Smooth muscle cell (in vitro differentiated cells): ENCODE data around the gene JAG2. TPM values are rescaled to one million over a fixed set of nuclear protein-coding genes. Genes with fewer than 3 reads are reported as not detected.

Experiments
- DNase-seq: peaks from one replicate; lab custom pipeline; 2025; ENCODE audit not compliant: unreplicated experiment; lab: John Stamatoyannopoulos, UW
- H2AFZ ChIP-seq: fragments of 200-600 bp; sonication (generic); 2 replicates; pipeline ENCODE4 v1.6.0; 2016; ENCODE audit warnings: antibody characterized with exemption, low read depth, mild to moderate bottlenecking
- H3F3A ChIP-seq: fragments of 200-600 bp; sonication (generic); 2 replicates; pipeline ENCODE4 v1.6.0; 2017; ENCODE audit warnings: antibody characterized with exemption, low read depth
- H3K27ac ChIP-seq: fragments of 200-600 bp; sonication (generic); 2 replicates; pipeline ENCODE4 v1.5.1; 2016; ENCODE audit warnings: low read depth, mild to moderate bottlenecking
- H3K27me3 ChIP-seq: fragments of 200-600 bp; sonication (generic); 2 replicates; pipeline ENCODE4 v1.6.1; 2016; ENCODE audit warnings: low read depth, mild to moderate bottlenecking
- H3K36me3 ChIP-seq: fragments of 200-600 bp; sonication (generic); 2 replicates; pipeline ENCODE4 v1.5.1; 2016; ENCODE audit warnings: low read depth
- H3K4me1 ChIP-seq: fragments of 200-600 bp; sonication (generic); 2 replicates; pipeline ENCODE4 v1.5.1; 2016; ENCODE audit warnings: low read depth
- H3K4me2 ChIP-seq: fragments of 200-600 bp; sonication (generic); 2 replicates; pipeline ENCODE4 v1.6.0; 2016; ENCODE audit warnings: mild to moderate bottlenecking
- H3K4me3 ChIP-seq: fragments of 200-600 bp; sonication (generic); 2 replicates; pipeline ENCODE4 v1.5.1; 2016; ENCODE audit warnings: mild to moderate bottlenecking
- H3K79me2 ChIP-seq: fragments of 200-600 bp; sonication (generic); 2 replicates; pipeline ENCODE4 v1.6.0; 2016; ENCODE audit warnings: low read depth, mild to moderate bottlenecking
- H3K9ac ChIP-seq: fragments of 200-600 bp; sonication (generic); 2 replicates; pipeline ENCODE4 v1.6.0; 2016; ENCODE audit warnings: low read depth
- H3K9me3 ChIP-seq: fragments of 200-600 bp; sonication (generic); replicated peaks from 2 replicates; pipeline ENCODE4 v1.5.1; 2016; ENCODE audit warnings: low read depth
- H4K20me1 ChIP-seq: fragments of 200-600 bp; sonication (generic); 2 replicates; pipeline ENCODE4 v1.6.0; 2016; ENCODE audit warnings: low read depth
- WGBS: methylation state at CpG from one replicate; pipeline ENCODE4 v1.1.7; 2016; ENCODE audit warnings: low lambda C conversion rate; 5-methylcytosine and 5-hydroxymethylcytosine counted together
- microRNA-seq: library from miRNA; unstranded; fragments of <30 nt; microRNA quantifications from one replicate; pipeline ENCODE4, GENCODE V29; 2016; ENCODE audit warnings: borderline number of aligned reads
- polyA plus RNA-seq: library from polyadenylated mRNA; unstranded; fragments of >200 nt; fragmentation: Nextera tagmentation; extraction: Ambion mirVana; gene quantifications from 2 replicates; pipeline ENCODE4 v1.2.1, GENCODE V29; 2016
- small RNA-seq: library from RNA; depleted of rRNA; stranded (forward); fragments of <200 nt; gene quantifications from one replicate; pipeline ENCODE3, GENCODE V24; 2014
- total RNA-seq: library from RNA; depleted of rRNA; stranded (reverse); fragments of >200 nt; gene quantifications from 2 replicates; pipeline ENCODE4 v1.2.3, GENCODE V29; 2014
- TF ChIP-seq, protein P1 (sequence below): fragments of 200-600 bp; sonication (generic); IDR thresholded peaks from 2 replicates; pipeline ENCODE4 v1.5.1; 2017; ENCODE audit warnings: borderline replicate concordance, mild to moderate bottlenecking, antibody characterized with exemption; ENCODE audit not compliant: insufficient read depth, poor library complexity, severe bottlenecking

JAG2 gene
- total and polyA plus RNA-seq, 2 experiments from 2014 or later: 5.0 to 5.8 TPM

GRCh38 chr14:105092171-105093037 is 76.2 kb downstream of the JAG2 start:
- H2AFZ ChIP-seq: no peak overlapping the region
- H3K9me3 ChIP-seq: no peaks in the 10 kb centered on the region
- H3K9ac ChIP-seq: peak overlapping the region; percentile 66
- H3K4me3 ChIP-seq: peak overlapping the region; percentile 93
- no peaks in the 10 kb centered on the region for H3K27me3 ChIP-seq
- H3F3A ChIP-seq: peaks cover 28% of the 10 kb centered on the region
- H3K27ac ChIP-seq: peak overlapping the region; percentile 45
- 31% methylated on average over 25 of the region's 25 CpGs for WGBS
- H3K4me2 ChIP-seq: peak overlapping the region; percentile 98
- H3K36me3 ChIP-seq: no peaks in the 10 kb centered on the region
- H4K20me1 ChIP-seq: peaks cover 42% of the 10 kb centered on the region
- TF ChIP-seq, protein P1, sequence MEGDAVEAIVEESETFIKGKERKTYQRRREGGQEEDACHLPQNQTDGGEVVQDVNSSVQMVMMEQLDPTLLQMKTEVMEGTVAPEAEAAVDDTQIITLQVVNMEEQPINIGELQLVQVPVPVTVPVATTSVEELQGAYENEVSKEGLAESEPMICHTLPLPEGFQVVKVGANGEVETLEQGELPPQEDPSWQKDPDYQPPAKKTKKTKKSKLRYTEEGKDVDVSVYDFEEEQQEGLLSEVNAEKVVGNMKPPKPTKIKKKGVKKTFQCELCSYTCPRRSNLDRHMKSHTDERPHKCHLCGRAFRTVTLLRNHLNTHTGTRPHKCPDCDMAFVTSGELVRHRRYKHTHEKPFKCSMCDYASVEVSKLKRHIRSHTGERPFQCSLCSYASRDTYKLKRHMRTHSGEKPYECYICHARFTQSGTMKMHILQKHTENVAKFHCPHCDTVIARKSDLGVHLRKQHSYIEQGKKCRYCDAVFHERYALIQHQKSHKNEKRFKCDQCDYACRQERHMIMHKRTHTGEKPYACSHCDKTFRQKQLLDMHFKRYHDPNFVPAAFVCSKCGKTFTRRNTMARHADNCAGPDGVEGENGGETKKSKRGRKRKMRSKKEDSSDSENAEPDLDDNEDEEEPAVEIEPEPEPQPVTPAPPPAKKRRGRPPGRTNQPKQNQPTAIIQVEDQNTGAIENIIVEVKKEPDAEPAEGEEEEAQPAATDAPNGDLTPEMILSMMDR: no peak
- no peaks in the 10 kb centered on the region for H3K79me2 ChIP-seq
- peaks cover 22% of the 10 kb centered on the region for H3K4me1 ChIP-seq
- DNase-seq: no peak

DNA sequence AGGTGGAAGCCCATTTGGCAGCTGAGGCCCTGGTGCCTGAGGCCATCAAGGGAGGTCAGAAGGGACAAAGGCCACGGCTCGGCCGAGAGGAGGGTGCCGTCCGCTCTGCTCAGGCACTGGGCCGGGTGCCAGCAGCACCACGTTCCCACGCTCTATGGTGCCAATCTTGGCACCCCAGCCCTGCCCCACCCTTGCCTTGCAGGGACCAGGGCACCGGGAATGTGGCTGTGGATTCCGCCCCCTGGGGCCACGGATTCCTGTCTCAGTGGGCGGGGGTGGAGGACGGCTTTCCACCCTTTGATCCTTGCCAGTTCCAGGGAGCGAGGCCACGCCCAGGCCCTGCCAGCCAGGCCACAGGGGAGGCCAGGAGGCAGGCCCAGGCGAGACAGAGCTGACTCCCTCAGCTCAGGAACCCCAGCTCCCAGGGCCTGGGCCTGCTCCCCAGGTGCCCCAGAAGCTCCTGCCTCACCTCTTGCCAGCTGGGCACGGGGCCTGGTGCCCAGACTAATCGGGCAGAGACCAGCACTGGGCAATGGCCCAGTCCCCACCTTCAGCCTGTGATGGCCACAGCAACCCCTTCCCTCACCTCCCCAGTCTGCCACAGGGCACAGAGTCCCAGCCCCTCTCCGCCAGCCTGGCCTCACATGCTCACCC is 76.9 kb downstream of the JAG2 start:
- Histone ChIP-seq H3K27me3 (no peaks in the 10 kb centered on the region), H3K4me1 (peaks cover 22% of the 10 kb centered on the region), H3K36me3 (no peaks in the 10 kb centered on the region), H4K20me1 (peaks cover 42% of the 10 kb centered on the region), H3K79me2 (no peaks in the 10 kb centered on the region), H3K4me2 (peak overlapping the region; percentile 98), H3K27ac (peak overlapping the region; percentile 45), H3K9me3 (no peaks in the 10 kb centered on the region), H3K4me3 (peak overlapping the region; percentile 93), H2AFZ (no peak overlapping the region), H3F3A (peaks cover 28% of the 10 kb centered on the region), H3K9ac (no peak overlapping the region)
- 63% methylated on average over 18 of the region's 19 CpGs for WGBS
- DNase-seq: no peak
- TF ChIP-seq, protein P1: no peak

GRCh38 chr14:105091054-105091516 is 77.5 kb downstream of the JAG2 start:
- Histone ChIP-seq H2AFZ (no peak overlapping the region), H3K4me1 (peaks cover 22% of the 10 kb centered on the region), H3K4me2 (peak overlapping the region; percentile 98), H3K4me3 (no peak overlapping the region), H3K36me3 (no peaks in the 10 kb centered on the region), H3K79me2 (no peaks in the 10 kb centered on the region), H3K9ac (no peak overlapping the region), H4K20me1 (peaks cover 46% of the 10 kb centered on the region), H3K27ac (no peak overlapping the region), H3K9me3 (no peaks in the 10 kb centered on the region), H3K27me3 (no peaks in the 10 kb centered on the region), H3F3A (peaks cover 28% of the 10 kb centered on the region)
- DNase-seq: no peak
- TF ChIP-seq, protein P1: no peak
- 91% methylated on average over 5 of the region's 9 CpGs for WGBS

Small RNA genes within 50 kb of the gene (microRNA-seq; reads per million reads assigned to microRNA genes)
- gene MIR6765: not detected

Small RNA genes within 50 kb of the gene (small RNA-seq; reads per million reads assigned to genes)
- gene AL512356.2: not detected
- not detected for gene MIR6765

Other genes with a start within 250 kb of the JAG2 start
- 0.09 TPM in 1 of 2 replicates, not detected in the other for gene PLD4, start 243.9 kb downstream of the JAG2 start, total RNA-seq
- 0.06 and 2.5 TPM in 2 replicates for gene PLD4, start 243.9 kb downstream of the JAG2 start, polyA plus RNA-seq
- gene AHNAK2, start 190.4 kb downstream of the JAG2 start, total RNA-seq: 49.7 and 53.8 TPM in 2 replicates
- gene AHNAK2, start 190.4 kb downstream of the JAG2 start, polyA plus RNA-seq: 10.3 and 26.8 TPM in 2 replicates
- gene CLBA1, start 183.0 kb downstream of the JAG2 start, total RNA-seq: 5.0 and 7.4 TPM in 2 replicates
- 8.1 and 8.7 TPM in 2 replicates for gene CLBA1, start 183.0 kb downstream of the JAG2 start, polyA plus RNA-seq
- gene CDCA4, start 147.7 kb downstream of the JAG2 start, total RNA-seq: 15.1 and 16.4 TPM in 2 replicates
- 19.8 and 23.5 TPM in 2 replicates for gene CDCA4, start 147.7 kb downstream of the JAG2 start, polyA plus RNA-seq
- 0.18 TPM in 1 of 2 replicates, not detected in the other for gene GPR132, start 103.3 kb downstream of the JAG2 start, total RNA-seq
- gene GPR132, start 103.3 kb downstream of the JAG2 start, polyA plus RNA-seq: 0.62 and 1.6 TPM in 2 replicates
- gene NUDT14, start 12.5 kb upstream of the JAG2 start, total RNA-seq: 7.9 and 9.5 TPM in 2 replicates
- 30.7 and 45.6 TPM in 2 replicates for gene NUDT14, start 12.5 kb upstream of the JAG2 start, polyA plus RNA-seq
- gene BTBD6, start 79.8 kb upstream of the JAG2 start, total RNA-seq: 22.7 and 27.0 TPM in 2 replicates
- gene BTBD6, start 79.8 kb upstream of the JAG2 start, polyA plus RNA-seq: 40.3 and 41.8 TPM in 2 replicates
- 9.8 and 15.9 TPM in 2 replicates for gene BRF1, start 132.2 kb upstream of the JAG2 start, total RNA-seq
- 12.5 and 20.7 TPM in 2 replicates for gene BRF1, start 132.2 kb upstream of the JAG2 start, polyA plus RNA-seq
- gene PACS2, start 146.0 kb upstream of the JAG2 start, total RNA-seq: 36.9 and 37.3 TPM in 2 replicates
- 49.1 and 57.7 TPM in 2 replicates for gene PACS2, start 146.0 kb upstream of the JAG2 start, polyA plus RNA-seq
- gene TEX22, start 229.8 kb upstream of the JAG2 start, total RNA-seq: 0.09 and 1.7 TPM in 2 replicates
- 0.50 and 0.93 TPM in 2 replicates for gene TEX22, start 229.8 kb upstream of the JAG2 start, polyA plus RNA-seq